ENCODE results near the gene SYNPO2L.

The SYNPO2L gene

DNA sequence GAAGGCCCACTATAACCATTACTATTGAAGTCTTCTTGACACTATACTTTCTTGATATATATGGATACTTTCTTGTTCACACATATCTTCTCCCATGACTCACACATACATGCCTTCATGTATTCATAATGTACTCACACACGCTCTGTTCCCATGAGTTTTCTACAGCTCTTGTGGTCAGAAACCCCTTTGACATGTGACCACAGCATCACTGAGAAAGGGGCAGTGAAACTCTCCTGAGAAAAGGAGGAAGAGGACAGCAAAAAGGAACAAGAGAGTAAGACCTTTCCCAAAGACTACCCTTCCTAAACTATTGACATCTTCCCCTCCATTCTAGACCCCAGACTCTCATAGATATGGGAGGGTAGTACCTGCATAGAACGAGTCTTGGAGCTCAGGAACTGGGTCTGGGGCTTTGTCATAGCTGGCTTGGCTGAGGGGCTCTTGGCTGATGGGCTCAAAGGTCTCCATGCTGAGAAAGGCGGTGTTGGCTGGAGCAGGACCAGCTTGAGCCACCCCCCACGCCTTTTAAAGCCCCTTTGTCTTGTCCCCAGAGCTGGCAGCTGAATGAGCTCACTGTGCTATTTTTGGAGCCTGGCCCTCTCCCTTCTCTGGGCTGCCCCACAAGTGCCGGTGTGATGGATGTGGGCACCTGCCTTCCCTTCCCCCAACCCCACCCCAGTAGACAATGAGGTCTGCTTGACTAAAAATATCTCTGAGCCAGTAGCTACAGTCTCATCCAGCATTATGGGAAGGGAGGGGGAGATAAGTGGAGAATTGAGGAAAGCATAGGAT is 5.1 kb downstream of the SYNPO2L start:
- DNase-seq (ENCODE audit: insufficient read length, low spot score) = no peak
- FAIRE-seq = no peak

DNA sequence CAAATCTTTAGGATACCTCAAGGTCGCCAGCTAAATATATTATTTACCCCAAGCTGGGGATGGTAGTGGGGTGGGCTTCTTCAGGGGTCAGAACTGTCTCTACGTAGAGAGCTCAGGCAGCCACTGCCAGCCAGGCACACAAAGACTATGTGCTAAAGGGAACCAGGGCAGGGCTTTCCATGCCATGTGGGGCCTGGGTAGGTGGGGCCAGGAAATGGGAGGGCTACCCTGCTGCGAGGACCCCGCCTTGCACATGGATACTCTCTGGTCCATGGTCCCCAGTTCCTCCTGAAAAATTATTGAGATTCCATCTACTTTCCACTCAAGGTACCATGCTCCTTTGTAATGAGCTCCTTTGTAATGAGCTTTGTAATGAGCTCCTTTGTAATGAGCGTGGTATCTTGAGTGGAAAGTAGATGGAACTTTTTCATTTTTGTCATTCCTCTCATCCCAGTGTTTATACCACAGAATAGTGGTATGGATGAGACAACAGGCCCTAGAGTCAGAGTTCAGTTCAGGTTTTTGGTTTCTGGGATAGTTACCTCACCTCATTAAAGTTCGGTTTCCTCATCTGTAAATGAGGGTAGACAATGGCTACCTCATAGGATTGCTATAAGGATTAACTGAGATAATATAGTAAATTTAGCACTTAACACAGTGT is 5.8 kb downstream of the SYNPO2L start:
- no peak for DNase-seq (ENCODE audit: insufficient read length, low spot score)
- FAIRE-seq = no peak

DNA sequence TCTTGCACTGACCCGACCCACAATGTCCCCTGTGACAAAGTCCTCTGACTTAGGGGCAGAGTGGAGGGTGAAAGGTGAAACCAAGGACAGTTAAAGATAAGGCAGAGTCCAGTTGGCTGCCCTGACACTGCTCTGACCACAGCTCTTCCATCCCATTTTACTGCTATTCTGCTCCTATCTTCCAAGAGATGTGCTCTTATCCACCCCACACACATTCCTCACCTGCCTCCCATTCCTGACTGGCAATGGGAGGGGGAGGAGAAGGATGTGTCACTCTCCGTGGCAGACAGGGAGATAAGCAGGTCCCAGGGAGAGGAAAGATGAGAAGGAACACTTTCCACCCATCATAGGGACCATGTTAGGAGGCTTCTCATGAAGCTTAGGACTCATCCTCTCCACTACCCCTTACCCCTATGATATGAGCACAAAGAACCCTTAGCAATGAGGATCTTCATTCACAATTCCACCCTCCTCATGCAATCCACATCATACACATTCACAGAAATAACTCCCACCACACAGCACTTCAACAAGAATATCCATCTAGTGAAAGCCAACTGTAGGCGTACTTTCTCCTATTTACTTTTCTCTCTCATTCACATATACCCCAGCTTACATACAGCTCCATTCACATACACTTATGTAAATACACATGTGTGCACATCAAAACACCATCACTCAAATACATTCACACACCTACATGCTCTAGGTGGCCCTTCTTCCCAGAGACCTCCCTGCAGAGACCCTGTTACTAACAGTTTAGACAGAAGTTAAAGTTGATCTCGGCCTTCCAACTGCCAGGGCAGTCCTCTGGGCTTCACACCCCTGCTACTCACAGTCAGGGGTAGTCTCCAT is 6.6 kb downstream of the SYNPO2L start:
- FAIRE-seq (peak; percentile 67), DNase-seq (ENCODE audit: insufficient read length, low spot score) (peak; percentile 48)

DNA sequence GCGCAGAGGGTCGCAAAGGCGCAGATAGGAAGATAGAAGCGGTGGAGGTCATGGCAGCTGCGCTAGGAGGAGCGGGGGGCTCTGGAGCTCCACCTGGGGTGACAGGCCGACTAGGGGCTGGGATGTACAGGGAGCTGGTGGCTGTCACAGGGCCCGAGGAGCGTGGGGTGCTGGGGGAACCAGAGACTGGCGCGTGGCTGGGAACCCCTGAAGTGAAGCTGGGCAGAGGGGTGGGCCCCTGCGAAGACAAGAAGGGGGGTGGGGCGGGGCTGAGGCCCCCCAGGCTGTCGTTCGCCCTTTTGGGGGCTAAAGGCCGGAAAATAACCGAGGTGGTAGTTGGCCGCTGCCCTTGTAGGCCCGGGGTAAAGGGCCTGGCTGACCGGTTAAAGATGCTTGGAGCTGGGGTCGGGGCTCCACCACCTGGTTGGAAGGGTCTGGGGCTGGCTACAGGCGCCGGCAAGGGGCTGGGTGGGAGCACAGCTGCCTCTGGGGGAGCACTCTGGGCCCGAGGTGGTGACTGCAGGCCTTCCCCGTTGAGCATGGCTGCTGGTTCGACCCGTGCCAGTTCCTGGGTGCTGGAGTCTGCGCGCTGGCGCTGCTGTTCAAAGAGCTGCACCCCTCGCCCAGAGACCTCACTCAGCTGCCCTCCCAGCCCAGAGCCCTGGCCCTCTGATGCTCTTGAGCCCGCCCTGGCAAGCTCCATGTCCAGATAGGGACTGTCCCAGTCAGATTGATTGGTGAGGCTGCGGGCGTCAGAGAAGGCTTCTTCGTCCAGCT is 7.8 kb downstream of the SYNPO2L start:
- no peak for DNase-seq (ENCODE audit: insufficient read length, low spot score)

DNA sequence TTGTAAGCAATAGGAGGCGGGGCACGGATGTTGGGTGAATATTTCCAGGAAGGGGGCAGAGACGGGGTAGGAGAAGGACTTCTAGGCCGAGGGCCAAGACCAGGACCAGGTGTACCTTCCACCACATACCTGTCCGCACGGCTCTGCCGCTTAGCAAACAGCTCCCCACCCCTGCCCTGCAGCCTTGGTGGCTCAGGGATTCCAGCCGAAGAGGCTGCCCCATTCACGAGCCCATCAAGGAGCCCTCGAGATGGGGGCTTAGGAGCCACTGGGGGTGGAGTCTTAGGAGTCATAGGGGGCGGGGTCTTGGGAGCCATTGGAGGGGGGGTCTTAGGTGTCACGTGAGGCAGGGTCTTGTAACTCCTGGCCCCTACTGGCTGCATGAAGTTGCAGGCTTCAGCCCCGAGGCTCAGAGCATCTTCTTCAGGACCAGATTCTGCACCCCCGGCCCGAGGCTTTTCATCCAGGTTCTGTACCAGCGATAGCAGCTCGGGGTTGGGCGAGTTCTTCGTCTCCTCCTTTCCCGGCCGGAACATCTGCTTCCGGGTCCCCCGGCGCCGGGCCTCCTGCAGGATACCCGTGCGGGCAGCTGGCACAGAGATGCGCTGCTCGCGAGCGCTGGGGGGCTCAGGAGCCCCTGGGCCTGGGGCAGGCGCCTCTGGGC is 8.5 kb downstream of the SYNPO2L start:
- FAIRE-seq (no peak), DNase-seq (ENCODE audit: insufficient read length, low spot score) (no peak)

More for the DNA sequence above, 7.8 kb downstream of the SYNPO2L start:
- no peak for FAIRE-seq

DNA sequence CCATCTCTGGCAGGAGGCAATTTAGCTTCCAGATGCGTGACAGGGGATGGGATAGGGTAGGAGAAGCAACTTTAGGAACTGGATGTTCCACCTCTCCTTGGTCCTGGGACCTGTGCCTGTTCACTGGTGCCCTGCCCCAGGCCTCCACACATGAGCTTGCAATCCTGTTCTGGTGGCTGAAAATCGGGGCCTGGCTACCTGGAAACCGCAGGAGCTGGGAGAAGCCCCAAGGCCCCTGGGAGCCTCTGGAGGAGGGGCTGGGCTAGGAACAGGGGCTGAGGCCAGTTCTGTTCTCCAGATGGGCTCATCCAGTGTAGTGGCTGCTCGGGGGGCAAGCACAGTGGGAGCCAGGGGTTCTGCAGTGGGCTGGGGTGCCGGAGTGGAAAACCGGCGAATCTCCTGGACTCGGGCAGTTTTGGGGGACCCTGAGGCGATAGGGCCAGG is 9.2 kb downstream of the SYNPO2L start:
- DNase-seq (ENCODE audit: insufficient read length, low spot score) = no peak

DNA sequence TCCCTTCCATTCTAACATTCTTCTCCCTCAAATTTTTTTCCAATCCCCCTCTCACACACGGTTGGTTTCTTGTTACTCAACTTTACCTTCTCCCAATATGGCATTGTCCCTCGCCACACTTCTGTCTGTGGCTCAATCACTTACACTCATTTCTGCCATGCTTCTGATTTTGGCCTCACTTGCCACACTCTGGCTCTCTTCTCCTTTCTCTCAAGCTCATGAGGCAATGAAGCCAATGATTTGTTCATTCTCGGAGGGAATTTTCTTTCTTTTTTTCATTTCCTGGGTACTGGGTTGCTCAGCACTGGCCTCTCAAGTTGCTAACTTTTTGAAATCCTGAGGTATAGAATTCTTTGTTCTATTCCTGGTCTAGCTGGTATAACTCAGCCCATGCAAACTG is 10.6 kb downstream of the SYNPO2L start:
- FAIRE-seq = no peak

More for the DNA sequence above, 9.2 kb downstream of the SYNPO2L start:
- no peak for FAIRE-seq

DNA sequence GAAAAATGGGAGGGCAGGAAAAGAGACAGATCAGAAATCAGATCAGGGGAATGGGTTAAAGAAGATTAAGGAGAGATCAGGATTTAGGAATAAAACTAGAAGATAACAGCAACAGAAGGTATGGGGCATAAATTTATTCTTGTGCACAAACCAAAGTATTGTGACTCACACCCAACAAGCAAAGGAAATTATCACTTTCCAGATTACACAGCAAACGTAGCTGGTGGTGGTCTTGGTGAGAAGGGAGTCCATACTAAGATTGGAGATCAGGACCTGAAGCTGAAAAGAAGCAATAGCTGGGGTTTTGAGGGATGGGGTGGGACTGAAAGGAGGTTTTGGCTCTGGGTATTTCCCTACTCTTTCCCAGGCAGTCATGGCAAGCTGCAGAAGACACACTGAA is 11.1 kb downstream of the SYNPO2L start:
- FAIRE-seq (no peak), DNase-seq (ENCODE audit: insufficient read length, low spot score) (no peak)

More for the DNA sequence above, 10.6 kb downstream of the SYNPO2L start:
- no peak for DNase-seq (ENCODE audit: insufficient read length, low spot score)

DNA sequence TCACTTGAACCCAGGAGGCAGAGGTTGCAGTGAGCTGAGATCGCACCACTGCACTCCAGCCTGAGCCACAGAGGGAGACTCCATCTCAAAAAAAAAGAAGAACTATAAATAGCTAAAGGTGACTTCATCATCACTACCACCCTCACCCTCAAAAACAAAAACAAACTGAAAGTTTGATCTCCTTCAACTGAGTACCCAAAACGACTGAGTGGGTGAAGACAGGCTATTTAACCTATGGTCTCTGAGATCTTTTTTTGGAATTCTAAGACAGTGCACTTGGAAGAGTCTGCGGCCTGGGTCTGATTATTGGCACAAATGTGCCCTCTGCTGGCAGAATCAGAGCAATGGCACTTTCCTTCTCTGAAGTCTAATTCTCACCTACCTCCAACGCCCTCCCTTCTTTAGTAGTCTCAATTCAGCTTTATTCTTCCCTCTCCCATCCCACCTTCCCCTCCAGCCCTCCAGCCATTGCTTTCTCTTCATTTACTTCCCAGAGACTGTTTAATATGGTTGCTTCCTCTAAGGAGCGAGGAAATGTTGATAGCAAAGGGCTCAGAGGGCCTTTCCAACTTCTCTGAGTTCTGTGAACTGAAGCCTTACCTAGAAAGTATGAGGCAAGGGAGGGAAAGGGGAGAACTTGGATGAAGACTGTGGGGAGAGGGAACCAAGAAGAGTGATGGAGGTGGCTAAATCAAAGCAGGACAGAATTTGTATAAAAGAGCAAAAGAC is 11.7 kb downstream of the SYNPO2L start:
- DNase-seq (ENCODE audit: insufficient read length, low spot score) = peak; percentile 76
- no peak for FAIRE-seq

DNA sequence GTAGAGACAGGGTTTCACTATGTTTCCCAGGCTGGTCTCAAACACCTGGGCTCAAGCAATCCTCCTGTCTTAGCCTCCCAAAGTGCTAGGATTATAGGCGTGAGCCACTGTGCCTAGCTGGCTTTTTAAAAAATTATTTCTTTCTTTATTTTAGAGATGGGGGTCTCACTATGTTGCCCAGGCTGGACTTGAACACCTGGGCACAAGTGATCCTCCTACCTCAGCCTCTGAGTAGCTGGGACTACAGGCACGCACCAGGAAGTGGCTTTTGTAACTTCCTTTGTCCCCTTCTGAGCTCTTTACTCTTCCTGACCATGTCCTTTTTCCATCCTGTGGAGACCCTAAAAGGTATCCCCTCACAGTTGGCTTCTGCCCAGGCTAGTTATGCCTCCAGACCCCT is 12.5 kb downstream of the SYNPO2L start:
- FAIRE-seq (no peak), DNase-seq (ENCODE audit: insufficient read length, low spot score) (no peak)

DNA sequence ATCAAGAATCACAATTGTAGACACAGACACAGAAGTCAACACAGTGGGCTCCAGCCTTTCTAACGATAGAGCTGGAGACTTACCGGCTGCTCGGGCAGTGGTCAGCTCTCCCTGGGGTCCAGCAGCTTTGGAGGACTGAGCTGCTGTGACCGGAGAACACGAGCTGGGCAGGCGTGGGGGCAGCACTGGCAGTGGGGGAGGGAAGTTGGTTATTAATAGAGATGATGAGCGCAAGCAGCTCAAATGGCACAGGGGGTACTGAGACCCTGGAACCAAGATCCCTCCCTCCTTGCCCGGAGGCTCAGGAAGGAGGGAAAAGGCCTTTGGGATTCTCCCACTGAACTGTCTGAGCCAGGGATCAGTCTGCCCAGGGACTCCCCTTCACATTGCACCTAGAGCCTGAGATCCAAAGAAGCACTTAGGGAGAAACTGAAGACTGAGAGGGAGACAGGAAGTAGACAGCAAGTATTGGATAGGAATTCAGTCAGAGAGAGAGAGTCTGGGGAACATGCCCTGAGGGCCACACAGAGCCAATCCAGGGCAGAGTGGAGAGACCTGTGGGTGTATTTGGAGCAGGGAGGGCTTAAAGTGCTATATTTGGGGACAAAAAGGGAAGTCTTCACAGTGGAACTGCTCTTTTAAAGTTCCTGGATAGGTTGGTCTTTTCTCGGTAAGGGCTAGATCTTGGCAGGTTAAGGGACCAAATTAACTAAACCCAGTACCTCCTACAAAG is 14.3 kb downstream of the SYNPO2L start, which contains the start of gene MYOZ1:
Gene MYOZ1 (minus strand): TSS at position 147 of the 733 bp plus-strand sequence. CDS start 1,457 bp downstream, outside the sequence.
- FAIRE-seq = no peak
- peak; percentile 54 for DNase-seq (ENCODE audit: insufficient read length, low spot score)

DNA sequence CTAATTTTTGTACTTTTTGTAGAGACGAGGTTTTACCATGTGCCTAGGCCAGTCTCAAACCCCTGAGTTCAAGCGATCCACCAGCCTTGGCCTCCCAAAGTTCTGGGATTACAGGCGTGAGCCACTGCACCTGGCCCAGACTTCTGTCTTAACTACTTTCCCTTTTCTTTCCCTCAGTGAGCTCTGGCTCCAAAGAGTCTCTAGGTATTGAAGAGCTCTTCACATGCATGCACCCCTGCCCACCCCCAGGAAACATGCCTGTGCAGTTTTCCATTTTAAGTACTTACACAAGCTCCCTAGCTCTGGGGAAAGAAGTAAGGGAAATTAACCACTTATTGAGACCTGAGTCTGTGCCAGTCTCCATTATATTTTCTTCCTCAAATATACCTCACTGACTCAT is 16.5 kb downstream of the SYNPO2L start:
- FAIRE-seq = no peak
- no peak for DNase-seq (ENCODE audit: insufficient read length, low spot score)

DNA sequence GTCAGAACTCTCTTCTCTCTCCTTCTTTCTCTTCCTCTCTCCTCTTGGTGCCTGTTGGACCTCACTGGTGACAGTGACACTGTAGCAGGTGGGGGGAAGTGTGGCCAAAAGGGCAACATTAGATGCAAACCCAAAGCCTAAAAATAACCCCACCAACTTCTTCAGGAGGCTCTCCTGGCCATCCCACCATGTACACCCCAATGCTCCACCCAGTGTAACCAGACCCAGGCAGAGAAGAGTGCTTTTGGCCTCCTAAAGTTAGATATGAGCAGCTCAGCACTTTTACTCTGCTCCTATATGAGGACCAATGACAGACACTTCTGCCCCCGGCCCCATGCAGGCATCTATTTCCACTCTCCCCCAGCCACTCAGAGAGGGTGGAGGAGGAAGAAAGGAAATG is 20.0 kb downstream of the SYNPO2L start:
- DNase-seq (ENCODE audit: insufficient read length, low spot score) (no peak), FAIRE-seq (no peak)

DNA sequence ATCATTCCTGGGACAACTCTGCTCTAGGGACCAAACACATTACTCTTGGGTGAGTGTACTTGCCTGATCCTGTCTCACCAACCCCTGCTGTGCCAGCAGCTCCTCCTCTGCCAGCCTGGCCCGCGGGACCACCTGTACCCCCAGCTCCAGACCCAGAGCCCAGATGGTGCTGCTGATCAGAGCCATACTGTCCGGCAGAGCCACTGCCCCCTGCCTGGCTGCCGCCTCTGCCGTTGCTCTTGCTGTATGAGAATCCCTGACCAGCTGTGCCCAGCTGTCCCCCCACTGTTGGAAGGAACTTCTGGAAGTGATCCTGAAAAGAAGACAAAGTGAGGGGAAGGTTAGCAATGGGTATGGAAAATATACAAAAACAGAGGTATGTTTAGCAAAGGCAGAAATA is 21.4 kb downstream of the SYNPO2L start:
- DNase-seq (ENCODE audit: insufficient read length, low spot score) = no peak
- FAIRE-seq = no peak

DNA sequence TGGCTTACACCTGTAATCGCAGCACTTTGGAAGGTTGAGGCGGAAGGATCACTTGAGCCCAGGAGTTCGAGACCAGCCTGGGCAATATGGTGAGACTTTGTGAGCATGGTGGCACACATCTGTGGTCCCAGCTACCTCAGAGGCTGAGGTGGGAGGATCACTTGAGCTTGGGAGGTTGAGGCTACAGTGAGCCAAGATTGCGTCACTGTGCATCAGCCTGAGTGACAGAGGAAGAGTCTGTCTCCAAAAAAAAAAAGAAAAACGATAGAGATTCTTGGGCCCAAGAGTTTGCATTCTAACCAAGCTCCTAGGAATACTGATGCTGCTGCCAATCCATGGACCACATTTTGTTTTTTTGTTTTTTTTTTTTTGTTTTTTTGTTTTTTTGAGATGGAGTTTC is 26.7 kb downstream of the SYNPO2L start:
- no peak for DNase-seq (ENCODE audit: insufficient read length, low spot score)
- FAIRE-seq = no peak

DNA sequence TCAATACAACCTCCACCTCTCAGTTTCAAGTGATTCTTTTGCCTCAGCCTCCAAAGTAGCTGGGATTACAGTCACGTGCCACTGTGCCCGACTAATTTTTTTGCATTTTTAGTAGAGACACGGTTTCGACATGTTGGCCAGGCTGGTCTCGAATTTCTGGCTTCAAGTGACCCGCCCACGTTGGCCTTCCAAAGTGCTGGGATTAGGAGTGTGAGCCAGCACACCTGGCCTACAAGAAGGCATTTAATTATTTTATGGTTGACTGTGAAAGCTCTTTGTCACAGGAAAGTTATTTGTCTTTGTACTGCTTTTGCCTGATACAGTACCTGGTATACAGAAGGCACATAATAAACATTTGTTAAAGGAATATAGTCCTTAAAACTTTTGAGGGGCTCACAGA is 27.4 kb downstream of the SYNPO2L start:
- no peak for FAIRE-seq
- no peak for DNase-seq (ENCODE audit: insufficient read length, low spot score)

DNA sequence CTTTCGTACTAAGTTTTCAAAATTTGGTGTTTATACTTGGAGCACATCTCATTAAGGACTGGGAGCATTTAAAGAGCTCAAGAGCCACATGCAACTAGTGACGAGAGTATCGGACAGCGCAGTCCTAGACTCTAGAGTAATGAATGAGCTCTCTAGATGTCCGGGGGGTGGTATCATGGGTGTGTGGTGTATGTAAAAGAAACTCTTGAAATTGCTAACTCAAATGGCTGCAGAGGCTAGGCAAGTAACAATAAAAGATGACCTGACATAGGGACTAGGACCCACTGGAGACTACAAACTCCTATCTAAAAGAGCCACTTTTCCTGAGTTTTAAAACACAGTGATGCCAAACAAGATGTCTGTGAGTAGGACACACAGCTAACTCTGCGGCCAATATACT is 28.5 kb downstream of the SYNPO2L start:
- no peak for DNase-seq (ENCODE audit: insufficient read length, low spot score)
- FAIRE-seq = no peak
